ENCODE measurements around the gene TULP1. TPM values are rescaled to one million over a fixed set of nuclear protein-coding genes. Genes with fewer than 3 reads are reported as not detected.

The TULP1 gene
- total and polyA plus RNA-seq, 2 of the 8 experiments (the other 6 are each of a cell fraction or from before 2014, with no cell fraction given), result 3.2 to 6.8 TPM

DNA sequence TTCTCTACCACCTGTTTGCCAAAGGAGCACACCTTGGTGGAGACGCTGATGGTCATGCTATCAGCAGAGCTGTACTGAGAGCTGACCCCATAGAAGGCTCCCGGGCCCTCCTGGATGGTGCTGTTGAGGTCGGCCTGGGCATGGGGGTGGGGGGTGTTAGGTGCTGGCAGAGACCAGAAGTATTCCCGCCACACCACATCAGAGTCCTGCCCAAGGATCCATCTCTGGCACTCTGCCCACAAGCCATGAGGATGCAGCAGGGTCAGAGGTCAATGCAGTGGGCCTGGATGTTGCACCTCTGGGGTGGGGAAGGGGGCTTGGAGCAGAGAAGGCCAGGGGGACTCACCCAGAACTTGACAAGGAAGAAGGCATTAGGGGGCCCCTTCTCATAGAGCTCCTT lies 37.1 kb downstream of the TULP1 start (continued):
- TF ChIP-seq BACH1 (IDR thresholded peaks at IDR 0.05; ENCODE audit: low read length), result no peak
